Hepatocyte (in vitro differentiated cells): ENCODE measurements around the gene ALDH18A1.

Experiments used
- CTCF ChIP-seq: fragments of 200-600 bp; sonication (generic); IDR thresholded peaks from 2 replicates; pipeline ENCODE4 v1.5.1; 2016; ENCODE audit warnings: antibody characterized with exemption, mild to moderate bottlenecking; ENCODE audit not compliant: poor library complexity
- EZH2 ChIP-seq: fragments of 200-600 bp; sonication (generic); IDR thresholded peaks from 2 replicates; pipeline ENCODE4 v1.6.1; 2016; ENCODE audit warnings: antibody characterized with exemption, mild to moderate bottlenecking, borderline replicate concordance
- EZH2phosphoT487 ChIP-seq: fragments of 200-600 bp; sonication (generic); IDR thresholded peaks from one replicate; pipeline ENCODE4 v1.6.1; 2018; ENCODE audit warnings: antibody characterized with exemption, mild to moderate bottlenecking, low read depth, moderate library complexity; ENCODE audit not compliant: unreplicated experiment, severe bottlenecking

GRCh38 chr10:95616446-95616845, 40.1 kb downstream of the ALDH18A1 start:
- TF ChIP-seq EZH2 (no peak), CTCF (no peak), EZH2phosphoT487 (no peak)
